IMR-90 (cell line): ENCODE measurements around the gene SORCS1. TPM values are rescaled to one million over a fixed set of nuclear protein-coding genes. Genes with fewer than 3 reads are reported as not detected.

Experiments
- ATAC-seq: fragments of 200-7000 bp; cut with Tn5 transposase; 2 replicates; pipeline ENCODE4 v1.9.1; 2020; ENCODE audit warnings: low read depth, mild to moderate bottlenecking, moderate library complexity
- BruUV-seq: library from RNA; stranded (reverse); fragments of 400-500 nt; replicated peaks from 2 replicates; lab custom pipeline; 2021; lab: Mats Ljungman, UMichigan
- CTCF ChIA-PET: fragments of 300-600 bp; formaldehyde crosslinking; extraction: SDS; loops from one replicate; lab custom pipeline; 2021; ENCODE audit warnings: antibody characterized with exemption; lab: Yijun Ruan, JAX
- POLR2A ChIA-PET: fragments of 300-600 bp; sonication (Branson Sonifier 250); formaldehyde crosslinking; loops from one replicate; lab custom pipeline; 2022; ENCODE audit warnings: antibody characterized with exemption; ENCODE audit not compliant: unreplicated experiment; lab: Charles Lee
- DNase-seq: peaks from one replicate; pipeline ENCODE4 v3.0.0; 2013
- H2AFZ ChIP-seq: replicated peaks from 2 replicates; pipeline ENCODE3; 2013; ENCODE audit warnings: low read length, mild to moderate bottlenecking; ENCODE audit not compliant: poor library complexity
- H2AK5ac ChIP-seq: 2 replicates; pipeline ENCODE4 v1.6.1; 2013; ENCODE audit warnings: low read depth, low read length, inconsistent platforms
- H2AK9ac ChIP-seq: replicated peaks from 2 replicates; pipeline ENCODE3; 2013; ENCODE audit warnings: mild to moderate bottlenecking, low read depth, low read length, moderate library complexity; ENCODE audit not compliant: poor library complexity
- H2BK120ac ChIP-seq: 2 replicates; pipeline ENCODE4 v1.6.1; 2013; ENCODE audit warnings: low read depth, low read length, inconsistent platforms
- H2BK15ac ChIP-seq: 3 replicates; pipeline ENCODE4 v1.6.1; 2013; ENCODE audit warnings: low read depth, low read length, inconsistent platforms
- H2BK20ac ChIP-seq: 2 replicates; pipeline ENCODE4 v1.6.1; 2013; ENCODE audit warnings: low read depth, mild to moderate bottlenecking, inconsistent platforms, low read length, moderate library complexity
- H2BK5ac ChIP-seq: 2 replicates; pipeline ENCODE4 v1.6.1; 2013; ENCODE audit warnings: mild to moderate bottlenecking, low read depth, low read length, inconsistent platforms; ENCODE audit not compliant: poor library complexity, severe bottlenecking
- H3K14ac ChIP-seq: replicated peaks from 2 replicates; pipeline ENCODE4 v1.6.1; 2013; ENCODE audit warnings: low read depth, low read length, inconsistent platforms
- H3K18ac ChIP-seq: 2 replicates; pipeline ENCODE4 v1.6.1; 2013; ENCODE audit warnings: low read depth, low read length, control low read depth
- H3K23ac ChIP-seq: 2 replicates; pipeline ENCODE4 v1.6.1; 2013; ENCODE audit warnings: low read depth, low read length, inconsistent platforms
- H3K27ac ChIP-seq: 2 replicates; pipeline ENCODE4 v1.5.1; 2013; ENCODE audit warnings: mild to moderate bottlenecking, control low read depth, low read length; ENCODE audit not compliant: insufficient read depth
- H3K27me3 ChIP-seq: 2 replicates; pipeline ENCODE4 v1.6.1; 2013; ENCODE audit warnings: low read length; ENCODE audit not compliant: control insufficient read depth, insufficient read depth
- H3K36me3 ChIP-seq: 2 replicates; pipeline ENCODE4 v1.6.1; 2013; ENCODE audit warnings: low read length, mixed read lengths; ENCODE audit not compliant: control insufficient read depth, insufficient read depth
- H3K4ac ChIP-seq: 2 replicates; pipeline ENCODE4 v1.6.1; 2013; ENCODE audit warnings: low read depth, low read length, inconsistent platforms
- H3K4me1 ChIP-seq: 2 replicates; pipeline ENCODE4 v1.6.1; 2013; ENCODE audit warnings: low read length, mixed read lengths; ENCODE audit not compliant: control insufficient read depth, insufficient read depth
- H3K4me2 ChIP-seq: 2 replicates; pipeline ENCODE4 v1.6.1; 2013; ENCODE audit warnings: low read depth, mild to moderate bottlenecking, control low read depth, low read length, moderate library complexity
- H3K4me3 ChIP-seq: 2 replicates; pipeline ENCODE4 v1.5.1; 2013; ENCODE audit warnings: low read depth, mild to moderate bottlenecking, control low read depth, low read length, moderate library complexity; ENCODE audit not compliant: insufficient read depth
- H3K56ac ChIP-seq: 2 replicates; pipeline ENCODE4 v1.6.1; 2013; ENCODE audit warnings: low read length, inconsistent platforms; ENCODE audit not compliant: insufficient read depth; ENCODE audit errors: extremely low read depth
- H3K79me1 ChIP-seq, 2 experiments: 2 replicates each; pipeline ENCODE4 v1.6.1; 2013; ENCODE audit warnings: low read length in 2 of 2, inconsistent platforms in 1 of 2, low read depth in 1 of 2
- H3K9ac ChIP-seq: 2 replicates; pipeline ENCODE4 v1.6.1; 2013; ENCODE audit warnings: low read depth, low read length, control low read depth
- H3K9me1 ChIP-seq: 2 replicates; pipeline ENCODE4 v1.6.1; 2013; ENCODE audit warnings: low read length, inconsistent platforms; ENCODE audit not compliant: insufficient read depth
- H3K9me3 ChIP-seq: 2 replicates; pipeline ENCODE4 v1.6.1; 2013; ENCODE audit warnings: low read length; ENCODE audit not compliant: control insufficient read depth, insufficient read depth
- H4K20me1 ChIP-seq: 2 replicates; pipeline ENCODE4 v1.6.1; 2013; ENCODE audit warnings: low read length, inconsistent platforms; ENCODE audit not compliant: insufficient read depth
- H4K5ac ChIP-seq: 2 replicates; pipeline ENCODE4 v1.6.1; 2013; ENCODE audit warnings: mild to moderate bottlenecking, low read depth, low read length, control low read depth
- H4K8ac ChIP-seq, 2 experiments: 2 replicates each; pipeline ENCODE4 v1.6.1; 2013; ENCODE audit warnings: low read depth in 2 of 2, low read length in 2 of 2, control low read depth in 1 of 2, inconsistent platforms in 1 of 2
- H4K91ac ChIP-seq: 2 replicates; pipeline ENCODE4 v1.6.1; 2013; ENCODE audit warnings: low read depth, low read length, inconsistent platforms; ENCODE audit not compliant: insufficient read depth
- BHLHE40 ChIP-seq: fragments of 150-350 bp; IDR thresholded peaks from 2 replicates; pipeline ENCODE4 v1.6.1; 2016; ENCODE audit warnings: mild to moderate bottlenecking, low read depth, low read length
- CEBPB ChIP-seq: IDR thresholded peaks from 2 replicates; pipeline ENCODE4 v1.6.1; 2012; ENCODE audit warnings: low read depth, low read length, improper control_type of control experiment
- CHD1 ChIP-seq: IDR thresholded peaks from 2 replicates; pipeline ENCODE4 v1.6.1; 2012; ENCODE audit warnings: low read depth, low read length, improper control_type of control experiment
- CTCF ChIP-seq: conservative IDR thresholded peaks from 2 replicates; pipeline ENCODE4 v1.5.1; 2012; ENCODE audit warnings: mild to moderate bottlenecking, low read depth, low read length, improper control_type of control experiment
- ELK1 ChIP-seq: fragments of 150-350 bp; IDR thresholded peaks from 2 replicates; pipeline ENCODE4 v1.6.1; 2016; ENCODE audit warnings: low read depth, mild to moderate bottlenecking, low read length, moderate library complexity, borderline replicate concordance
- FOS ChIP-seq: fragments of 150-350 bp; IDR thresholded peaks from 2 replicates; pipeline ENCODE4 v1.6.1; 2016; ENCODE audit warnings: low read depth, low read length
- MAFK ChIP-seq: IDR thresholded peaks from 2 replicates; pipeline ENCODE4 v1.6.1; 2012; ENCODE audit warnings: low read depth, low read length, improper control_type of control experiment
- MAZ ChIP-seq: IDR thresholded peaks from 2 replicates; pipeline ENCODE4 v1.6.1; 2012; ENCODE audit warnings: low read depth, mild to moderate bottlenecking, low read length, improper control_type of control experiment, moderate library complexity, borderline replicate concordance
- MXI1 ChIP-seq: IDR thresholded peaks from 2 replicates; pipeline ENCODE4 v1.6.1; 2012; ENCODE audit warnings: low read depth, mild to moderate bottlenecking, low read length, moderate library complexity, borderline replicate concordance
- NFE2L2 ChIP-seq: fragments of 150-350 bp; IDR thresholded peaks from 2 replicates; pipeline ENCODE4 v1.6.1; 2016; ENCODE audit warnings: low read depth, mild to moderate bottlenecking, low read length
- POLR2A ChIP-seq: IDR thresholded peaks from 2 replicates; pipeline ENCODE4 v1.6.1; 2012; ENCODE audit warnings: mild to moderate bottlenecking, low read depth, low read length
- RAD21 ChIP-seq: IDR thresholded peaks from 2 replicates; pipeline ENCODE4 v1.6.1; 2012; ENCODE audit warnings: low read length, improper control_type of control experiment
- RCOR1 ChIP-seq: IDR thresholded peaks from 2 replicates; pipeline ENCODE4 v1.6.1; 2012; ENCODE audit warnings: mild to moderate bottlenecking, low read length, improper control_type of control experiment; ENCODE audit not compliant: insufficient replicate concordance
- RFX5 ChIP-seq: IDR thresholded peaks from 2 replicates; pipeline ENCODE4 v1.8.0; 2012; ENCODE audit warnings: low read depth, mild to moderate bottlenecking, low read length, moderate library complexity
- SMC3 ChIP-seq: fragments of 150-350 bp; IDR thresholded peaks from 2 replicates; pipeline ENCODE4 v1.6.1; 2016; ENCODE audit warnings: low read depth, mild to moderate bottlenecking, antibody characterized with exemption, low read length, moderate library complexity
- USF2 ChIP-seq: fragments of 150-350 bp; IDR thresholded peaks from 2 replicates; pipeline ENCODE4 v1.6.1; 2017; ENCODE audit warnings: mild to moderate bottlenecking, antibody characterized with exemption, low read length, low read depth
- WGBS, 2 experiments: methylation state at CpG; one replicate each; pipeline versions ENCODE4 v1.1.5 to v1.1.7; 2013; ENCODE audit warnings: missing lambda C conversion rate in 2 of 2; ENCODE audit not compliant: insufficient read length in 1 of 2; ENCODE audit errors: extremely low coverage in 2 of 2; 5-methylcytosine and 5-hydroxymethylcytosine counted together
- dilution Hi-C: fragments of 300-500 bp; cut with HindIII; formaldehyde crosslinking; loops from one replicate; pipeline ENCODE4 v1.14.3; 2018; ENCODE audit warnings: low sequenced_read_pairs; ENCODE audit not compliant: unreplicated experiment
- in situ Hi-C: fragments of 300-500 bp; cut with MboI; formaldehyde crosslinking; loops from 3 replicates; pipeline ENCODE4 v1.14.3; 2019; ENCODE audit warnings: low sequenced_read_pairs, inconsistent platforms, mixed read lengths
- intact Hi-C: fragments of 100-400 bp; cut with micrococcal nuclease; formaldehyde crosslinking; loops from 2 replicates; pipeline ENCODE4 v1.10.0; 2022
- polyA plus RNA-seq, 3 experiments: library from polyadenylated mRNA; depleted of rRNA; stranded (reverse); fragments of >200 nt; gene quantifications; 2 replicates each; pipeline ENCODE4 v1.2.3, GENCODE V29; 2012; ENCODE audit warnings: low replicate concordance in 1 of 3
- total RNA-seq: library from RNA; depleted of rRNA; stranded (reverse); fragments of >200 nt; gene quantifications from 2 replicates; pipeline ENCODE4 v1.2.3, GENCODE V29; 2012

Gene SORCS1
- total and polyA plus RNA-seq, 2 of the 4 experiments (the other 2 are of a cell fraction) = under 0.01 TPM; not detected in 1

GRCh38 chr10:106708506-106708905 lies 456.0 kb downstream of the SORCS1 start:
- intact Hi-C loops = loop anchor here (10.0 kb wide), 1 partner anchor 1106 kb away; no protein-coding TSS in a partner anchor
- H4K91ac ChIP-seq = no peak overlapping the region
- H4K5ac ChIP-seq = no peak overlapping the region
- H3K79me1 ChIP-seq = no peaks in the 10 kb centered on the region
- no peak overlapping the region for H2AFZ ChIP-seq
- no peak overlapping the region for H3K56ac ChIP-seq
- DNase-seq = no peak
- H4K8ac ChIP-seq = no peak overlapping the region
- TF ChIP-seq FOS (no peak), RAD21 (no peak), CEBPB (no peak), POLR2A (no peak), CTCF (no peak), MAFK (no peak), RFX5 (no peak), BHLHE40 (no peak), MXI1 (no peak), USF2 (no peak), ELK1 (no peak), CHD1 (no peak), RCOR1 (no peak), NFE2L2 (no peak), SMC3 (no peak), MAZ (no peak)
- H3K27ac ChIP-seq = no peak overlapping the region
- no peak overlapping the region for H3K18ac ChIP-seq
- BruUV-seq = no TSS peak
- ATAC-seq = no peak
- in situ Hi-C loops = no loop called here
- dilution Hi-C loops = no loop called here
- H3K4me3 ChIP-seq = no peak overlapping the region
- no peak overlapping the region for H2BK15ac ChIP-seq
- H3K27me3 ChIP-seq = no peaks in the 10 kb centered on the region
- H2BK20ac ChIP-seq = no peak overlapping the region
- H3K9me3 ChIP-seq = peaks cover 3% of the 10 kb centered on the region; the same call in 1 of the 2 replicates
- no peak overlapping the region for H3K9ac ChIP-seq
- POLR2A ChIA-PET = no interaction called here
- H4K20me1 ChIP-seq = no peaks in the 10 kb centered on the region
- H3K4me1 ChIP-seq = no peaks in the 10 kb centered on the region
- no peak overlapping the region for H2AK5ac ChIP-seq
- CTCF ChIA-PET = no interaction called here
- H3K14ac ChIP-seq = no peak overlapping the region
- no CpG with 5 or more reads among the region's 2 CpGs for WGBS, 2 experiments
- no peaks in the 10 kb centered on the region for H3K36me3 ChIP-seq
- H2AK9ac ChIP-seq = no peak overlapping the region
- H3K9me1 ChIP-seq = no peaks in the 10 kb centered on the region
- H3K4ac ChIP-seq = no peak overlapping the region
- no peak overlapping the region for H2BK120ac ChIP-seq
- no peak overlapping the region for H3K4me2 ChIP-seq
- no peak overlapping the region for H3K23ac ChIP-seq
- no peak overlapping the region for H2BK5ac ChIP-seq
